GM15510 (cell line): Measurements from ENCODE around the gene CTSW.

ENCODE experiments used
- POLR2A ChIP-seq: IDR thresholded peaks from 3 replicates; pipeline ENCODE4 v1.6.1; 2011; ENCODE audit warnings: borderline replicate concordance; ENCODE audit not compliant: insufficient read length; ENCODE audit errors: extremely low read depth

Gene CTSW

DNA sequence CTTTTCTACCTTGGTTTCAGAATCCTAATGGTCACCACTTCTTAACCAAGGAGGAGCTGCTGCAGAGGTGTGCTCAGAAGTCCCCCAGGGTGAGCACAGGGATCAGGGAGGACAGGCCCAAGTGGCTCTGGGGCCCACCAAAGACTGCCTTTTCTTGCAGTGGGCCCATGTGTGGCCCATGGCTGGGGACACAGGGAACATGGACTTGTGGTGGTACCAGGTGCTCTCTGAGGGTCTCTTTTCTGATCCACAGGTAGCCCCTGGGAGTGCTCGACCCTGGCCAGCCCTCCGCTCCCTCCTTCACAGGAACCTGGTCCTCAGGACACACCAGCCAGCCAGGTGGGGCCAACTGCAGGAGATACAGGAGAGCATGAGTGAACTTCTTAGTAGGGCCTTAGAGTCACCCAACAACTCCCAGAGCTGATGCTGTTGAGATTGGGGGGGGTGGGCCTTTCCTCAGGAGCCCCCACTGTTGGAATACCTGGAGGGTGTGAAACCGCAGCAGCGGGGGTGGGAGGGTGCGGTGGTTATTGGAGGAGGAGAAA, 17.4 kb upstream of the CTSW start:
- no peak for TF ChIP-seq POLR2A

DNA sequence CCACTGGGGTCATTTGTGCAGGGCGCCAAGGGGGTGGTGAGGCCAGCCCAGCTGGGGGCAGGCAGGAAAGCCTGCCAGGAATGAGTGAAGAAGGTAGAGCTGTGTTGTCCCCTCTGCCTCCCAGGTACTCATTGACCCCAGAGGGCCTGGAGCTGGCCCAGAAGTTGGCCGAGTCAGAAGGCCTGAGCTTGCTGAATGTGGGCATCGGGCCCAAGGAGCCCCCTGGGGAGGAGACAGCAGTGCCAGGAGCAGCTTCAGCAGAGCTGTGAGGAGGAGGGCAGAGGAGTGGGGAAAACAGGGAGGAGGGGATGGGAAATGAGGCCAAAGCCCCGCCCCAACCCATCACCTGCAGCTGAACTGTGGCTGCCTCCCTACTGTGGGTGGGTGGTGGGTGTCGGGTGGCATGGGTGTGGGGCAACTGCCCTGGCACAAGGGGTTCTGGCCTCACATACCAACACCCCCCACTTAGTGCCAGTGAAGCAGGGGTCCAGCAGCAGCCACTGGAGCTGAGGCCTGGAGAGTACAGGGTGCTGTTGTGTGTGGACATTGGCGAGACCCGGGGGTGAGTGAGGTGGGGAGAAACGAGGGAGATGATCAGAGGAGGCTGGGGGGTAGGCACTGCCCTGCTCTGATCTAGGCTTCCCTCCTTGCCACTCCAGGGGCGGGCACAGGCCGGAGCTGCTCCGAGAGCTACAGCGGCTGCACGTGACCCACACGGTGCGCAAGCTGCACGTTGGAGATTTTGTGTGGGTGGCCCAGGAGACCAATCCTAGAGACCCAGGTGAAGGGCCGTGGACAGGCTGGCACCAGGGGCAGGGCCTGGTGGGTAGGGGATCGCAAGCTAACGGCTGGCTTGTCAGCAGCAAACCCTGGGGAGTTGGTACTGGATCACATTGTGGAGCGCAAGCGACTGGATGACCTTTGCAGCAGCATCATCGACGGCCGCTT, 16.4 kb upstream of the CTSW start:
- TF ChIP-seq POLR2A: no peak

DNA sequence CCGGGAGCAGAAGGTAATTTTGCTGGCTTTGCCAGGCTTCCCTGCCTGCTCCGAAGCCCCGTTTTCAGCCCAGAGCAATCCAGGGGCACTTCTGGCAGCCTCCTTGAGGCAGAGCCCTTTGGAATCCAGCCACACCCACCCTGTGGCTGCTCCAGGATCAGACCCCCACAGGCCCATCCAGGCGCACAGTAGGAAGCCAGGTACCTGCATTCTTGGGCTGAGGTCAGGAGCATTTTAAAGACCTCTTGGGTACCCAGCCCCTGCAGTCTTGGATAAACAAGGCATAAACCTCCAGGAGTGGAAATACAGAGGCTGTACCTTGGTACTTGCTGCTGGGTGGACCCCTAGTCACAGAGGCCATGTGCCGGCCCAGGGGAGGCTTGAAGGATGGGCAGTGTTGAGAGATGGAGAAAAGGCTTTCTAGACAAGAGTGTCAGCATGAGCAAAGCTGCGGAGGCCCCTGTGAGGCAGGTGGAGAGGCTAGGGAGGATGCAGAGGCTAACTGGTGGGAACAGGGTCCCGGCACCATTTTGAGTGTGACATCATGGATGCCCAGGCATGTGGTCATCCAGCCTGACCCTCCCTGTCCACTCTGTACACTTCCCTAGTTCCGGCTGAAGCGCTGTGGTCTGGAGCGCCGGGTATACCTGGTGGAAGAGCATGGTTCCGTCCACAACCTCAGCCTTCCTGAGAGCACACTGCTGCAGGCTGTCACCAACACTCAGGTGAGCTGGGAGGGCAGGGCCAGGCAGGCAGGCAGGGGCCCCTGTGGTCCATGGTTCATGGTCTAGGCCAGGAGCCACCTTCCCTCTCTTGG, 15.5 kb upstream of the CTSW start:
- no peak for TF ChIP-seq POLR2A

DNA sequence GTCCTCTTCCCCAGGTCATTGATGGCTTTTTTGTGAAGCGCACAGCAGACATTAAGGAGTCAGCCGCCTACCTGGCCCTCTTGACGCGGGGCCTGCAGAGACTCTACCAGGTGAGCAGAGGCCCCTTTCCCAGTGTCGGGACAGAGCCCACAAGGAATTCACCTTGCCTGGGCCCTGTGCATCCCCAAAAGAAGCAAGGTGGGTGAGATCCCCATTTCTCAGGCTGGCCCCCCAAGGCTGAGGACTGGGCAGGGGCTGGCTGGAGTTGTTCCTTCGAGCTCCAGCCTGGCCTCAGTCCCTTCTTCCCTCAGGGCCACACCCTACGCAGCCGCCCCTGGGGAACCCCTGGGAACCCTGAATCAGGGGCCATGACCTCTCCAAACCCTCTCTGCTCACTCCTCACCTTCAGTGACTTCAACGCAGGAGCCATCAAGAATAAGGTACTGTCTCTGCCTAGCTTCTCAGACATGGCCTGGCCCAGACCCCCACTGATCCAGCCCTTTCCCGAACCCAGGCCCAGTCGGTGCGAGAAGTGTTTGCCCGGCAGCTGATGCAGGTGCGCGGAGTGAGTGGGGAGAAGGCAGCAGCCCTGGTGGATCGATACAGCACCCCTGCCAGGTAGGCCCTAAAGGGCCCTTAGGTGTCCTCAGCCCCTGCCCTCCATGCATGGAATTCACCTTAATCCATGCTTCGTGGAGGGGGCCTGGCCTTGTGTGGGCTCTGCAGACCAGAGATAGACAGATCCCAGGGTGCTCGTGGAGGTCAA, 14.7 kb upstream of the CTSW start:
- no peak for TF ChIP-seq POLR2A

DNA sequence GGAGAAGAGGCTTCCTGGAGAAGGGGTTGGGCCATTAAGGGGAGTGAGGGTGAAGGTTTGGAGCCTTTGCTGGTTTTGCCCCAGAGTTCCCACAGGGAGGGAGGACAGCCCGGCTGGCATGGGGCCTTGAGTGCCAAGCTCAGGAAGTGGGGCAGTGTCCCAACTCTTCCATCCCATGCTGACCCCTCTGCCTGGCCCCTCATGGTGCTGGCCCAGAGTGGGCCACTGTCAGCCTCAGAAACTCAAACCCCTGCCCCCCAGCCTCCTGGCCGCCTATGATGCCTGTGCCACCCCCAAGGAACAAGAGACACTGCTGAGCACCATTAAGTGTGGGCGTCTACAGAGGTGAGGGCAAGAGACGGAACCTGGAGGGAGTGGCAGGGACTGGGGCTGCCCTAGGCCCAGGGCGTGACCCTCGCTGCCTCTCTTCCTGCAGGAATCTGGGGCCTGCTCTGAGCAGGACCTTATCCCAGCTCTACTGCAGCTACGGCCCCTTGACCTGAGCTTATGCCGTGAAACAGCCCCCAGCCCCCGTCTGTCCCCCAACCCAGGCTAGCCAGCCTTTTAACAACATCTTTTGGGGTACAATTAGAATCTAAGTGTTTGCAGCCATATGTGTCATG, 14.0 kb upstream of the CTSW start:
- TF ChIP-seq POLR2A: no peak

DNA sequence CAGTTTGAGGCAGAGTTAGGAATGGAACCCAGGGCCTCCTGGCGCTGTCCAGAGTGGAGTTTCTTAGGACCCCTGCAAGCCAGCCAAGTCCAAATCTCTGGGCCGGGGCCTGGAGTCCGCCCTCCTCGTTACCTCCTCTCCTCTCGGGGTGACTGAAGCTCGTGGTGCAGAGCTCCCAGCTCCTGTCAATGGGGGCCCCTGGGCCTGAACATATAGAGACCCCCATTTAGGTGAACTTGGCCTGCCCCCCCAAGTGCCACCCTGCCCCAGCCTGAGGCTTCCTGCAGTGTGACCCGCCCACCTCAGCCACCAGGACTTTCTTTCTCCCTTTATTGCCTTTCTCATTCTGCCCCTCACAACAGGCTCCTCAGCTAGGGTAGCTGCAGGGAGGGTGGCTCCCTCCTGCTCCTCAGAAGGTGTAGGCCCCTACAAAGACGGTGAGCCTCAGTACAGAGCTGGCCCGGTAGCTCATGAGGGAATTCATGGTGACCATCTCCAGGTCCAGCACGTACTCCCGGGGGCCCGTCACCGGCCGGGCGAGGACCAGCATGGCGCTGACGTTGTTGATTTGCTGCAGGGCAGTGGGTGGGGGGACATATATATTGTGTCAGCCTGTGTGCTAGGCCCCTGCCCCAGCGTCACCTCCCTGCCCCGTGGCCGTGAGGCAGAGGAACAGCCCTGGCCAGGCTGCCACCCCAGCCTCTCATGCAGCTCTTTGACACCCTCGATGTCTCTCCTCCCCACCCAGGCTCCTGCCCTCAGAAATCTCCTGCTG, 12.9 kb upstream of the CTSW start:
- no peak for TF ChIP-seq POLR2A

DNA sequence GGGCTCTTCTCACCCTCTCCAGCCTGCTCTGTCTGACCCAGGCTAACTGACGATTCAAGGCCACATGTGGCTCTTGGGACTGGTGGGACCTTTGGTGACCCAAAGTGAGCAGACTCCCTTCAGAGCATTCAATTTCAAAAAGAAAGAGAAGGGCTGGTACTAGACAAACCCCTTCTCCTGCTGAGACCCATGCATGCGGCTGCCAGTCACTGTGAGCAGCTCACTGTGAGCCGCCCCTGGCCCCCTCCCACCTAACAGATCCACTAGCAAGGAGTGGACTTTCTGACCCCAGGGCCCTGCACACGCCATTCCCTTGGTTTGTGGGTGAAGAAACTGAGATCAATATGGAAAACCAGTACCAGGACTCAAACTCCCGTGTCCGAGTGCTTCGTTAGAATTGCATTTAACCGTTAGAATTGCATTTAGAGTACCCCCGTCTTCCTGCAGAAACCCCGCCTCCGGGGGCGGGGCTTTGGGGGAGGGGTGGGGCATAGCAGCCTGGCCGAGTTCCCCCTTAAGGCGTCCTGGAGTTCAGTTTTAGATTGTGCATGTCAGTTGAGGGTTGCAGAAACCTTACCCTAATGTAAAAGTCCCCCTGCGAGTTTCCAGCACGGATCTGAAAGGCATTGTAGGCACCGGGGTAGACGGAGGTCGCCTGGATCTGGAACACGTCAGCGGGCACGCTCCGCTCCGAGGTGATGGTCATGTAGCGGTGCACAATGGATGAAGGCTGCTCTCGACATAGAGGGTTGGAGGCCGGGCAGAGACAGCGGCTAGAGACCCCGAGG, 12.2 kb upstream of the CTSW start:
- no peak for TF ChIP-seq POLR2A

DNA sequence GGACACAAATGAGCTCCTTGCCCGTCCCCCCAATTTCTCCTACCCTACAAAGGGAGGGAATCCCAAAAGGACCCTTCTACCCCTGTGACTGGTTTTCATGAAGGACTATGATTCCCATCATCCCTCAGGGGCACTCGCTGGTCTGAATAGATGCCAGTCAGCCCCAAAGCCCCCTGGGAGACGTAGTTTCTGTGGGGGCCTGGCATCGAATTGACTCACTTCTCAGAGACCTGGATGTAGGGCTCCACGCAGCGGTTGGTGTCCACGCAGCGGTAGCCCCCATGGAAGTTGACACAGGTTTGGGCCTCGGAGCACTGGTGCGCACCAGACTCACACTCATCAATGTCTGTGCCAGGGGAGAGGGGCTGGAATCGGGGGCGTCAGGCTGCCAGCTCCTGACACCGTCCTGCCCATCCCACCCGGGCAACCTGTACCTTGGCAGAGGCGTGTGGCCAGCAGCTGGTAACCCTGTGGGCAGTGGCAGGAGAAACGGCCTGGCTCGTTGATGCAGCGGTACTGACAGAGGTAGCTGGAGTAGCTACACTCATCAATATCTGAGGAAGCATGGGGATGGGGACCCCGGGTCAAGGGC, 11.5 kb upstream of the CTSW start:
- no peak for TF ChIP-seq POLR2A

DNA sequence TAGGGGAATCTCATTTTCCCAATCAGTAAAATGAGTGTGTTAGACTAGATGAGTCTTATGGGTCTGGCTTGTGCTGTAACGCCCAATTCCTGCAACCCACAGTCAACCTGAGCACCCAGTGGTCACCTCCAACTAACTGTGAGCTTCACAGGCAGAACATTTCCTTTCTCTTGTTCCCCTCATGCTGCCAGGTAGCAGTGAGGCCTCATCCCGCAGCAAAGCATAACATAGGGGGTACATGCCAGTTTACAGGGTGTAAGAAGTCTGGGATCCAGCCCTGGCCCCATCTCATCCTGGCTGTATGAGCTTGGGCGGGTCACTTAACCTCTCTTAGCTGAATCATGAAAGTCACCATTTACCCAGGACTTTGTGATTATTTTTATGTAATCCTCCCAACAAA, 10.7 kb upstream of the CTSW start:
- TF ChIP-seq POLR2A: no peak

DNA sequence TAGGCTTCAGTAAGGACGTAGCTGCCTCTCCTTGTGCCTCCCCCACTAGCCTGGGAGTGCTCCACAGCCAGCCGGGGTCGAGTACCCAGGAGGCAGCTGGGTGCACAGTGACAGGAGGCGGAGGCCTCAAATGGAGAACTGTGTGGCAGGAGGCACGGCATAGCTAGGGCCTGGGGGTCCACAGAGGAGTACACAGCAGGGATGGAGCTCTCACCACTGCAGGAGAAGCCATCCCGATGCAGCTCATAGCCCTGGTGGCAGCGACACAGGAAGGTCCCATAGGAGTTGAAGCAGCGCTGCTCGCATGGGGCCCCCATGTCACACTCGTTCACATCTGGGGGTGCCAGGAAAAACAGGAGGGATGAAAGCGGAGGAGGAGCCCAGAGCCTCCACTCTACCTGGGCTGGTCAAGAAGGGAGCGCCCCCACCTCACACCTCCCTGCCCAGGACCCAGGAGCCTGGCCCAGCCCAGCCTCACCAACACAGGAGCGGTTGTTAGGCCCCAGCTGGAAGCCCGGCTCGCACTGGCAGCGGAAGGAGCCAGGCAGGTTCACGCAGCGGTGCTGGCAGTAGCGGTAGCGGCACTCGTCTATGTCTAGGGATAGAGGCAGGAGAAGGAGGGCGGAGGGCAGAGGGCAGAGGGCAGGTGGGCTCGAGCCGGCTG, 9.9 kb upstream of the CTSW start:
- TF ChIP-seq POLR2A: no peak

DNA sequence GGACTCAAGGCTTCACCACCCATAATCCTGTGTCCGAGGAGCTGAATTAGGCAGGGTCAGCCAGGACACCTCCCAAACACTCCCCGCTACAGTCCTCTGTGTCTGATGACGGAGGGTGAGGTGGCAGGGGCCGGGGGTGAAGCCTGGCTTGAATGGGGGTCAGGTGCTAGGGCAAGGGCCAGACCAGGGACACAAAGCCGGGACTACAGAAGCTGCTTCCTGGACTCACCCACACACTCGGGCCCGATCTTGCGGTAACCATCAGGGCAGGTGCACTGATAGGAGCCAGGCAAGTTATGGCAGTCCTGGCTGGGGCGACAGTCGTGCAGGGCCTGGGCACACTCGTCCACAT, 9.4 kb upstream of the CTSW start:
- TF ChIP-seq POLR2A: no peak
